ENCODE measurements around the gene SH3RF3.
"Not testable (repeated sequence)": the region's sequence is repeated elsewhere in the genome, so short reads cannot be mapped to it uniquely, and the experiment has no call there.

Gene SH3RF3

GRCh38 chr2:109160714-109161440 lies 31.9 kb downstream of the SH3RF3 start:
- no peak for DNase-seq

- not testable (repeated sequence) for DNase-seq
Observed at GRCh38 chr2:109162367-109162766, 33.4 kb downstream of the SH3RF3 start.

- peak; percentile 20 for DNase-seq
Observed at GRCh38 chr2:109162999-109163398, 34.0 kb downstream of the SH3RF3 start.

- DNase-seq, result no peak
Observed at GRCh38 chr2:109164311-109164710, 35.3 kb downstream of the SH3RF3 start.

GRCh38 chr2:109164739-109165221 lies 35.8 kb downstream of the SH3RF3 start:
- no peak for DNase-seq

GRCh38 chr2:109166811-109167210 lies 37.8 kb downstream of the SH3RF3 start:
- no peak for DNase-seq

DNA sequence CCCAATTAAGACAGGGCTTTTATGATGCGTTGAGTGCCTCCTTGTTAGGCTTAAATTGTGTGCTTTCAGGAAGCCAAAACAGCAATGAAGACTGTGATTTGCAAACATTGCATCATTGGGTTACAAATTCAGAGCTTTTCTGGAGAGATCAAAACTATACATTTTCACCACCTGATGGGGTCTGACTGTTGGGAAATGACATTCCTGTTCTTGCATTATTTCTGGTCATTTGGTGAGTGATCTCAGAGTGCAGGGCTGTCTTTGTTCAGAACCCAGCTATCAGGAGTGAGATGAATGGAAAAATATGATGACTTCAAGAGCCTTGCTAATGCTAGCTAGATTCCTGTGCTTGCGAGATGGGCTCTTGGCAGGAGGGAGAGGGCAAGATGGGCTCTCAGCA lies 39.1 kb downstream of the SH3RF3 start:
- no peak for DNase-seq

DNA sequence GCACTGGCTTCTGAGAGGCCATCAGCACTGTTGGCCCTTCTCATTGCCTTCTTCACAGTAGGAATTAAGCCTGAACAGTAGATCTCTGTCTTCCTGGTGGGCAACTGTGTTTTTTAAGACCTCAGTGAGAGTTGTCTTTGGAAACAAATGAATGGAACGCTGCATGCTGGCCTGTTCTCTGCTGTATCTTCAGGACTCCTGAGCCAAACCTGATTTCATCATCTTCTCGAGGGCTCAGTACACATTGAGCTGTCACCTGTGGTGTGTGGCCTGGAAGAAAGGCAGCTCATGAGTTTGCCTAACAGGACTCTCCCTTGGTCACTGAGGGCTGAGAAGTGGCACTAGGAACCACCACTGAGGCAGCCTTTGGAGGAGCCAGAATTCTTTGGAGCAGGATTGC lies 39.7 kb downstream of the SH3RF3 start:
- DNase-seq, result no peak

- no peak for DNase-seq
Observed at GRCh38 chr2:109170645-109171044, 41.6 kb downstream of the SH3RF3 start.

- DNase-seq, result no peak
Observed at GRCh38 chr2:109171444-109172334, 42.7 kb downstream of the SH3RF3 start.

- DNase-seq, result no peak
Observed at GRCh38 chr2:109172556-109173105, 43.6 kb downstream of the SH3RF3 start.

DNA sequence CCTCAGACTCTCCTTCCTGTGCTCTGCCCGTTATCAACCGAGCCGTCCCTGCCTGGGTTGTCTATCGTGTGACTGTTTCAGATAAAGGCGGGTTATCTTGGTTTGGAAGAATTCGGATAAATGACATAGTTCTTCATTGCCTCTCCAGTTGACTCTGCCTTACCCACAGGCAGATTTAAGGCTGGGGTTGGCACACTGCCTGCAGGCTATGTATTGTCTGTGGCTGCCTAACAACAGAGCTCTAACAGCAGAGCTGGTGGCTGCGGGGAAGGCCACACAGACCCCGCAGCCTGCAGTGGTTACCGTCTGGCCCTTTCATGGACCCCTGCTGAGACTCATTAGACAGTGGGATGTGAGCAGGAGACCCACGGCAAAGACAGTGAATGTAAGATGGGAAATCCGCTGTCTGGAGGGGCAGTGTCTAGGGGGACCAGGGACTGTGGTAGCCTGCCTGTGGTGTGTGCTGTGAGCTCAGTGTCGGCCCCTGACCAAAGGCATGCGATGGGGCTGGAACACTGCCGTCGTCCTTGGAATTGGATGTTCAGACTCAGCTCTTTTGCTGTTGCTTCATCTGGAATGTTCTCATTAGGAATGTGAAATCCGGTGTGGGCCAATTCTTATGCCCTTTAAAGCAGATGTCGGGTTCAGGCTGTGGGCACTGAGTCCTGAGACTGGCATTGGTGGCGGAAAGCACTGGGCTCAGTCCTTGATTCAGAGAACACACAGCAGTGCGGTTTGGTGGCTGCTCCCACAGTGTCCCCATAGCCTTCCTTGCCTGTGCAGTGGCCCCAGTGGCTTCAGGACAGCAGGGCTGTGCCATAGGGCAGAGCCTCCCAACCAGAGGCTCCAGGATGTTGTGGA lies 44.5 kb downstream of the SH3RF3 start:
- DNase-seq, result peak; percentile 39

GRCh38 chr2:109174214-109174613 lies 45.2 kb downstream of the SH3RF3 start:
- no peak for DNase-seq

DNA sequence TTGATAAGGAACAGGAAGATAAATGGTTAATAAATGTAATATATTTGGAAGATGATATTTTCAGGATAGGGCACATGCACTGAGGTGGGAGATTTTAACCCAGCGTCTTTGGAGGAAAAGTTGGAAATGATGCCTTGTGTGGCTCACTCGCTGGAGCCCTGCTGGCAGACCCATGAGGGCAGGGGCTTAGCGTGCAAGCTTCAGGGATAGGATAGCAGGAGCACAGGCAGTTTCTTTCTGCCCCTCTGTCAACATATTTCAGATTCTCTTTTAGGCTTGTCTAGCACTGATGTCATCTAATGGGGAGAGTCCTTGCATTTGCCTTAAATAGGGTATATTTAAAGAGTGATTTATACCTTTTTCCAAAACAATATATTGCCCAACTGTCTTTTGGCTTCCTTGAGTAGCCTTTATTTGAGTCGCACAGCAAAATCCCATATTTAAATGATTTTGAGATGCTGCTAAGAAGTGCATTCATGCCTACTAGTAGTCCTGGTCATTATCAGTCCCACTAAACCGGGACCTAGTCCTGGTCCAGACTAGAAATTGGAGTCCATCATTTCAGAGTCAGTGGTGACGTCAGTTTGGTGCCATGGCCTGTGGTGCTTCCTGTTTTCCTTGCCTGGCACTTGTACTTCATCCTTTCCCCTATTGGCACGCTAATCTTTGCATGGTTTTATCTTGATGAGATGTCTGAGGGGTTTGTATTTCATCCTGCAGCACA lies 45.8 kb downstream of the SH3RF3 start:
- DNase-seq, result no peak

DNA sequence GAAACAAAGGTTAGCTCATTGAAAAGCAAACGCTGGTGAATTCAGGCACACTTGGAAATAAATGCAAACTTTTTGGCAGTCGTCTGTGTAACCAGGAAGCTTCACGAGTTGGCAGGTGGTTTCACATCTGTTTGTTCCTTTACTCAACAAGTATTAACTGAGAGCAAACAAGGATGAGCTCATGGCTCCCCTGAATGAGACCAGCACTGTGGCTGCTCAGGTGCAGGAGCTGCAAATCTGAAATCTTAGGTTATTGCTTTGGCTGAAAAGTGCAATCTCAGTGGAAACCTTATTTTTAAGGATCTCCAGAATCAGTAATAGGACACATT lies 46.3 kb downstream of the SH3RF3 start:
- no peak for DNase-seq

DNA sequence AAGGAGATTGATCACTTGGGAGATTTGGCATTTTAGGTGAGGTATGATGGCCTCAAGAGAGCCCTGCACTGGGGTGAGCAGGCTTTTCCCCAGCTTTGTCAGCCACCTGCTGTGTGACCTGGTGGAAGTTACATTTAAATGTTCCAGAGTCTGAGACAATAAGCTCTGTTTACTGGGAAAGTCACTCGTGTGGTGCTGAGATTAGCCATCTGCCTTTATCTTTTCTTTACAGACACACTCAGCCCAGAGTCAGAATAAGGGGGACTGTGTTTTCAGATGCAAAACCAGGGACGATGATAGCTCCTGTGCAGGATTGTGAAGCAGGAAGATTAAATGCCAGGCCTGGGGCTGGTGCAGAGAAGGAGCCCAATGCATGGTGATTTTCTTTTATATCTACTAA lies 47.9 kb downstream of the SH3RF3 start:
- DNase-seq, result no peak

GRCh38 chr2:109177635-109178034 lies 48.6 kb downstream of the SH3RF3 start:
- DNase-seq, result no peak

DNA sequence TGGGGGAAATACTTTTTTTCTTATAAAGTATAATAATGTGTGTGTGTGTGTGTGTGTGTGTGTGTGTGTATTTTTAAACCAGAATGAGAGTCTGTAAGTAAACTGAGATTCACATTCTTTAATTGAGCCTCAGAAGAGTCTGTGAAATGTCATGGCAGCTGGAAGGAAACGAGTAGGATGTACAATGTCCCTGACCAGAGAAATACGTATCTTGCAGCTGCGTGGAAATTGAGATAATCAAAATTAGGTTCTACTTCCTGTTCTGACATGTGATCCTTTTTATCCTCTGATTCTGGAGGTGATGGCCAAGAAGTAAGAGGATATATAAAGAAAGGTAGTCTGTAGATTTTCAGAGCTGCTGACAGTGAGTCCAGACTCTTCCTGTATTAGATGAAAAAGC lies 50.0 kb downstream of the SH3RF3 start:
- DNase-seq, result no peak

DNA sequence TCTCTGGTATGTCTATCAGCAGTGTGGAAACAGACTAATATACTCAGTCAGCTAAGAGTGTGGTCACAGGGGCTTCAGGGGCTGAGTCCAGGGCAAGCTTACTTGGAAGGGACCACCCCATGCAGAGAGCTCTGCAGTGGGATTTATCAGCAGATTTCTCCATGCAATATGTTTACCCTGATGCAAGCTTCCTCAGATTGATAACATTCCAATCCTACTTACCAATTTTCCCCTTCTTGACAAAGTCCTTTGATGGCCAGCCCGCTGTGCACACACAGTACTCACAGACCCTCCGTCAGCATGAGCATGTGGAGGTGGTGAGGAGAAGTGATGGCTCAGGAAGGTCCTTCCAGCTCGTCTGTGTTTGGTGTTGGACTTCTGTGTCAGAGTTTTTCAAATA lies 51.8 kb downstream of the SH3RF3 start:
- DNase-seq, result no peak

DNA sequence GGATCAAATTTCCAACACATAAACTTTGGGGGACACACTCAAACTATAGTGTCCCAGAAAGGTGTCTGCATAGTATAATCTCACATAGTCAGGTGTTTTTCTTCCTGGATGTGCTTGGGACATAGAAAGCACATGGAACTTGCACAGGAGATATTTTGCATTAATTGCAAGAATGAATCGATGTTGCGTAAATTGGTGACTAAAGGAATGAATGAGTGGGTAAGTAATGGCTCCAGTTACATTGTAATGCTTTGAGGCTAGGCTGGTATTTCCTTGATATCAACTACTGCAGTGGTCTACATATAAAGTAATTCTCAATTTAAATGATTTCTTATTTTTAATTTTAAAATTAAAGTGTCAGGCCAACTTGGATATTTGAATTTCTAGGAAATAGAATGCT lies 53.4 kb downstream of the SH3RF3 start:
- no peak for DNase-seq

GRCh38 chr2:109183871-109184270 lies 54.9 kb downstream of the SH3RF3 start:
- no peak for DNase-seq

- no peak for DNase-seq
Observed at GRCh38 chr2:109184368-109184767, 55.4 kb downstream of the SH3RF3 start.
